Activated CD4-positive, alpha-beta T cell treated with anti-CD3 and anti-CD28 coated beads, Interleukin-10, Interleukin-2, amounts not matched to agents 100 ng/mL and 50 ng/mL, durations not matched to agents 16 hours and 8 hours (primary cell): Measurements from ENCODE around the gene CCDC110.

ENCODE experiments used
- DNase-seq: peaks from one replicate; pipeline ENCODE4 v3.0.0-alpha.2; 2020

Gene CCDC110

DNA sequence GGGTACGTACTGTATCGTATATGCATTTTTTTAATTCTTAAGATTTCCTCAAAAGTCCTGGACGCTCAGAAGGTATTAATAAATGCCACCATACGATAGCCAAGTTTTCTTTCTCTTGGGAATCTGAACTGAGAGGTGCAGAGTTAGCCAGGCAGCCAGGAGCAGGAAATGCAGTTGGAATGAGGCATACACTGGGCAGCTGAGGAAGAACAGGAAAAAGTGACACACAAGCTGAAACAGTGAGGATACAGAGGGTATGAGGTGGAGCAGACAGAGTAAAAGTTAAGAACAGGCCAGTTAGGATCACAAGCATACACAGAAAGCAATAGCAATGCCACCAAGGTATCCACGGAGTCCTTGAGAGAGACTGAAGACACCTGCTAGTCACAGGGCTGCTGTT, 59.1 kb downstream of the CCDC110 start:
- DNase-seq, result no peak

DNA sequence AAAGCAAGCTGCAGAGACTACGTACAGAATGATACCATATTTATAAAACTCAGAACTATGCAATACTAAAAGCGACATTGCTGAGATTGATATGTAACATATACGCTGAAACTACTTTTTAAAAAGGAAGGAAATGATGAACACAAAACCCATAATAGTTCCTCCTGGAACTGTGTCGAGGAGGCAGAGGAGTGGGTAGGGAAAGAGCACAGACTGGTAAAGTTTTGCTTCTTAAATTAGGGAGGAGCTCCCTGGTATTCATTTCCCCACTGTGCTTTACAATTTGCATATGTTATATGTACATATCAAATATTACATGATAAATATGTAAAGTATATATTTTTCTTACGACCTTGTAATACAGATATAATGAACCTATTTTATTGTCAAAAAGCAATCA, 59.7 kb downstream of the CCDC110 start:
- DNase-seq, result no peak

DNA sequence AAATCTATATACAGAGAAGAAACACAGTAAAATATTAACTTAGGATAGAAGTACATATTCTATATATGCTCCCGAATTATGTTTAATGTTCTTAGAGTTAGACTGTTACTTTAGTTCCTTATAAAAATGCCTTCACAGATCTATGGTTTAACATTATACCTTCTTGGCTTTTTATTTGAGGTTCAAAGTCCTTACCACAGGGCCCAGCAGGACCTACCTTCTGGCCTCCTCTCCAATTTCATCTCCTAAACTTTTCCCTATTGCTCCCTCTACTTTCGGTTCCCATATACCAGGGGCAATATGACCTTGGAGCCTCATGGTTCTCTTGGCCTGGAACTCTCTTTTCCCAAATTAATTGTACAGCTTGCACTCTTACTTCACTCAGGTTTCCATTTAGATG, 63.1 kb downstream of the CCDC110 start:
- DNase-seq, result no peak

DNA sequence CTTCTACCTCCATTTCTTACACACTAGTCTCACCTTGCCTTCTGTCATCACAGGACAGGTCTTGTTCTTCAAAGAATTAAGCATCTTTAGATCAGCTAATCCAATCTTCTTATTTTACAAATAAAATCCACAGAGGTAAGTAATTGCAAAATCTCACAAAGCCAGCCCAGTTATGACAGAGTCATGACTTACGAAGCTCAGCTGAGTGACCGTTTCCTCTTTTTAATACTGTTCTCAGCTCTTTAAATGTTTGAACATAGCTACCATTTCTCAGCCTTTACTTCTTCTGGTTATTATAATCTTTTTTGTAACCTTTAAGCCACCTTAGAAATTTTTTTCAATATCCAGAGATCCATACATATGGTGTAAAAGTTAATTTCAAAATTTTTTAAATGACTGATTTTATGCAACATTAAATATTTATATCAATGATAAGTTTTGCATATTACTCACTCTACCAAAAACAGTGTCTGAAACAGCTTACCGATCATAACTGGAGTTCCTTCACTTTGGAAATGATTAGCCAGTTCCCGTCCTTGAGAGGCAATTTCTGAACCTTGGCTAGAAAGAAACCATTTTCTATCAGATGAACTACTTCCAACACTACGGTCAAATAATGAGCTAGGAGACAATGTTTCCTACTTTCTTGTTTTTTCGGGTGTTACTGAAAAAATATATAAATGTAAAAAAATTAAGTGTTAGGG, 66.1 kb downstream of the CCDC110 start:
- peak; percentile 58 for DNase-seq

DNA sequence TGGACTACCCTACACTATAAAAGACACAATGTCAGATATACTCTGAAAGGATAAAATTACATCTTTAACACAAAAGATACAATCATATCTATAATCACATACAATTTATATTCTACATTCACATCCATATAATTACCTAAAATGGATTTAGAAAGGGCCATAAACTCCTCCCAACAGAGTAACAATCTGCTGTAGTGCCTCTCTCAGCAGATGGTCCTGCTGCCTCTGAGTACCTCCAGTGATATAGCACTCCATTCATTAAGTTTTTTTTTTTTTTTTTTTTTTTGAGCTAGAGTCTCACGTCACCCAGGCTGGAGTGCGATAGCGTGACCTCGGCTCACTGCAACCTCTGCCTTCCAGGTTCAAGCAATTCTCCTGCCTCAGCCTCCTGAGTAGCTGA, 67.5 kb downstream of the CCDC110 start:
- no peak for DNase-seq

DNA sequence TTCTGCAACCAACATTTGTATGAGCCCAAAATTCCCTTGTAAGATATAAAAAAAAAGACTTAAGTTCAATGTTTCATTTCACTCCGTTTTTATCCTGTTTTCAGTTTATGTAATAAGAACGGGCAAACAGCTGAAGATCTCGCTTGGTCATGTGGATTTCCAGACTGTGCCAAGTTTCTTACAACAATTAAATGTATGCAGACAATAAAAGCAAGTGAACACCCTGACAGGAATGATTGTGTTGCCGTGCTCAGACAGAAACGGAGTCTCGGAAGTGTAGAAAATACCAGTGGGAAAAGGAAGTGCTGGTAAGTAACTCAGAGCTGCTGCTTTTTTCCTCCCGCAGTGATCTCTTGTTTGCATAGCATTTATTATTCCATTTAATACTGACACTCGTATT, 72.1 kb downstream of the CCDC110 start:
- DNase-seq, result no peak

DNA sequence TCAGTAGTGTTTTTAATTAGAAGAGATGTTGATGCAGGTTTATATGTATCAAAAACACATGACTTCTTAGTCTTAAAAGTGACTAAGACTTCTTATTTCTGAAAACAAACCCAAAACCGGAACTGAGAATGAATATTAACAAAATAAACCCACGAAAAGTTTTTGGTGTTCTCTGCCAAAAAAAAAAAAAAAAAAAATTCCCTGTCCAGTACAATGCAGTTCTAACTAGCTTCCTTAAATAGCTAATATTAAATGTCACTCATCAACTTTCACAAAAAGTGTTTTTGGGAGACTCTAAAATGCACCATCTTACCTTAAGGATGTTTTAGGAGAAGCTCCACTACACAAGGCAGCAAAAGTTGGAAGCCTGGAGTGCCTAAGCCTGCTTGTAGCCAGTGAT, 72.9 kb downstream of the CCDC110 start:
- DNase-seq, result no peak

DNA sequence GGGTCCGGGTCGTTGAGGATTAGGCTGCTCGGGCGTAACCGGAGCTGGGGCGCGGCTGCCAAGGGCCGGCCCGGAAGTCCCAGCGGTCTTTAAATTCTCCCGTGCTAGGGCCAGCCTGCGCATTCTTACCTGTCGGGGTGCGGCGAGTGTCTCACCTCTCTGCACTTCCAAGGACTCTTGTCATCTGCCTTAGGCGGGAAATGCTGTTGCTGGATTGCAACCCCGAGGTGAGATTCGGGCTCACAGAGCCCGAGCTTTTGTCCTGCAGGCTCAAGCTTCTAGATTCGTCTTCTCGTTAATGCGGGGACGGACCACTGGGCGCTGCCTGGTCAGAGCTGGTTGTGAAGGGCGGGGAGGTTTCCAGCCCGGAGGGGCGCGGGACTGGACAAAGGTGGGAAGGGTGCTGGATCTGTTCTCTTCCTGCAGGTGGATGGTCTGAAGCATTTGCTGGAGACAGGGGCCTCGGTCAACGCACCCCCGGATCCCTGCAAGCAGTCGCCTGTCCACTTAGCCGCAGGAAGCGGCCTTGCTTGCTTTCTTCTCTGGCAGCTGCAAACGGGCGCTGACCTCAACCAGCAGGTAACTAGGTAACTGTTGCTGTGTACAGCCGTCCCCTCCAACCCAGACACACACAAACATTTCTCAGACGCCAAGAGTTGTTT, 74.7 kb downstream of the CCDC110 start, which contains the start of gene ANKRD37:
Gene ANKRD37 (plus strand): TSS at position 118 of the 662 bp plus-strand sequence. CDS start 83 bp downstream, at position 201.
- DNase-seq, result no peak

DNA sequence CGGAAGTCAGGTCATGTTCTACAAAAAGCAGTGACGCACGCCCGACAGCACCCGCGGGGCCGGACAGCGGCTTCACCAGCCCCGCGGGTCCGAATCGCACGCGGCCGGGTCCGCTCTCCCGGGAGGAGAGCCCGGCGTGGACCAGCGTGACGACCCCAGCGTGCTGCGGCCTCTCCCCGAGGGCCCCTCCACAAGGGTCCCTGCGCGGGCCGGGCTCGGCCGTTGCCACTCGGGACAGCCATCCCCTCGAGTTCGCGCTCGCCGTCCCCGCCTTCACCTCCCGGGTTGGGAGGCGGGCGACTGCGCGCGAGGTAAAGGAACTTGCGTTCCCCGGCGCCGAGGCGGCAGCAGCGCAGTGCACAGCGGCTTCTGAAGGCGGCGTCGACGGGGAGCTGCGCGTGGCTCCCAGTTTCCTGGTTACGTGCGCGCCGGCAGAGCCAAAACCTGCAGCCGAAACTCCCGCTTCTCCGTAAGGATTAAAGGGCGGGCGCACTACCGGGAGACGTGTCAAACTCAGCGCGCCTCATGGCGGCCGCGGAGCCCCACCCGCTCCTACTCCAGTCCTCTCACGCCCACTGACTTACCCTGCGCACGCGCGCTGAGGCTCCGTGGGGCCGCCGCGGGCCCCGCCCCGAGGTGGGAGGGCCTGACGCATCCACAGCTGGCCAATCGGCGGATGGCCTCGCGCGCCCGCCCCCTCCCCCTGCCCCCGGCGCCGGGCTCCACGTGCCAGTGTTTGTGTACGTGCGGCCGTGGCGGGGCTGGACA, 75.4 kb downstream of the CCDC110 start:
- peak; percentile 98 for DNase-seq

DNA sequence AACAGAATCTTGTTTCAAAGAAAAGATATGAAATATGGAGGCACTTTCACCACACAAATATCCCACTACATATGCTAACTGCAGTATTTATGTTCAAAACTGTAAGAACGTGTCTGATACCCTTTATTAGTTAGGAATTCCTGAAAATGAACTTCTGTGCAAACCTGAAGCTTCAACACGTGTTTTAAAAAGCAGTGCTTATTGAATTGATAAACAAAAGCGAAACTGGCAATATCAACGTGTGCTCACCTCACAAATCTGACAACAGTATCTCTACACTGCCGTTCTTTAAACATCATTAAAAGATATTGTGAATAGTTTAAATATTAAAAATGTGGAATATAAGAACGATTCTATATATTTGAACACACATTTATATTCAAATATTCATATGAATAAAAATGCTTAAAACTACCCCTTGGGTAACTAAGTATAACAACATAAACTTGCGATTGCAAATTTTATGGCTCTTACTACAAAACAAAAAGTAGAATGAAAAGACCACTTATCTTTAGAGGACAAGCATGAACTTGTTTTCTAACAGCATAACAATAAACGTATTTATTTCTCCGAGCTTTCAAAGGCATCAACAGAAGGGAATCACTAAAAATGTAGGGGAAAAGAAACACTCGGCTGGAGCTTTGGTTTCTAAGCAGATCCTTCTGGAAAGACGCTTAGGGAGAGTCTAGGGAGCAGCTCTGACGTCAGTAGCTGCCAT, 76.1 kb downstream of the CCDC110 start, which contains the start of gene LRP2BP:
Gene LRP2BP (minus strand): TSS at position 687 of the 718 bp plus-strand sequence. CDS start 17,738 bp downstream, outside the sequence.
- DNase-seq, result peak; percentile 36
